Measurements from ENCODE around the gene ZNF275.
"Not testable (repeated sequence)": the region's sequence is repeated elsewhere in the genome, so short reads cannot be mapped to it uniquely, and the experiment has no call there.

Gene ZNF275

GRCh38 chrX:153333821-153334653 lies at the start of gene ZNF275:
Gene ZNF275, plus strand, starts transcription at chrX:153334153. Its CDS starts 2,527 bp downstream, at chrX:153336680.
- no peaks in the 10 kb centered on the region for H3K27me3 ChIP-seq (ENCODE audit: control insufficient read depth, insufficient read depth, low read length)
- DNase-seq (ENCODE audit: low read depth, low spot score), result no peak
- WGBS (ENCODE audit: insufficient coverage, insufficient read length), result no CpG with 5 or more reads among the region's 86 CpGs
- no peaks in the 10 kb centered on the region for H3K4me1 ChIP-seq (ENCODE audit: control insufficient read depth, insufficient read depth, low read length)
- H3K4me3 ChIP-seq (ENCODE audit: low read length), result peak within 1 kb of the TSS; percentile 93
- no peak within 1 kb of the TSS for H3K27ac ChIP-seq (ENCODE audit: low read length)
- no peaks in the 10 kb centered on the region for H3K9me3 ChIP-seq (ENCODE audit: control insufficient read depth, insufficient read depth, low read length)
- no peaks in the 10 kb centered on the region for H3K36me3 ChIP-seq (ENCODE audit: control insufficient read depth, insufficient read depth, low read length)

DNA sequence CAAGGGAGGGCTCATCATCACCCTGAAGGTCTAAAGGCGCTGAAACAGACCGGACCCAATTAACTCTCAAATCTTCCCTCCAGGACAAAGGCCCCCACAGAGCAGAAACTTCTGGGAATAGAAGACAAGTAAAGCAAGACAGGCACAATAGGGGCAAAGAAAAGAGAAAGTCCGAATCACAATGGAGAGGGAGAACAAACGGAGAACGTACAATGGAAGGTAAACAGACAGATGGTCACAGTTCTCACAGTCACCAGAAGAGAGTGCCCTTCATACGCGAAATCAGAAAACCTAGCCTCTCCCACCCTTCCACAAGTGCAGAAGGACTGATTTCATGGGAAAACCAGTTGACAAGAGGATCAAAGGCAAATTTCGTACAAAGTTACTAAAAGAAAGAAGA lies 48.3 kb upstream of the ZNF275 start:
- not testable (repeated sequence) for H3K27ac ChIP-seq (ENCODE audit: low read length); H3K9me3 ChIP-seq (ENCODE audit: control insufficient read depth, insufficient read depth, low read length); DNase-seq (ENCODE audit: low read depth, low spot score); H3K36me3 ChIP-seq (ENCODE audit: control insufficient read depth, insufficient read depth, low read length); H3K27me3 ChIP-seq (ENCODE audit: control insufficient read depth, insufficient read depth, low read length); H3K4me3 ChIP-seq (ENCODE audit: low read length); H3K4me1 ChIP-seq (ENCODE audit: control insufficient read depth, insufficient read depth, low read length)
- WGBS (ENCODE audit: insufficient coverage, insufficient read length), result no CpG with 5 or more reads among the region's 8 CpGs

DNA sequence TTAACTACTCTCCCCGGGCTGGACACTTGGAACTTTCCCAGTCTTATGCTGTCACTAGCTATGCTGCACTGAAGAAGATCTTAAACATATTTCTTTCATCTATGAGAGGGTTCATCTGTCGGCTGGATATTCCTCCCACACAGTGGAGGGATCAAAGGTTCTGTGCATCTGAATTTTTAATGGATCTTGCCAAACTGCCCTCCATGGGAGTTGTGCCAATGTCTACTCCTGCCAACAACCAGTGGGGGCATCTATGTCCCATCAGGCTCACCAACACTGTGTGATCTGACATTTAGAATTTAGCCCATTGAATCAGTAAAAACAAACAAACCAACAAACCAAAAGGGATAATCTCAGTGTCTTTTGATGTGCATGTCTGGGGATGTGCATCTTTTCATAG lies 45.1 kb upstream of the ZNF275 start:
- no CpG with 5 or more reads among the region's 2 CpGs for WGBS (ENCODE audit: insufficient coverage, insufficient read length)
- DNase-seq (ENCODE audit: low read depth, low spot score); H3K4me1 ChIP-seq (ENCODE audit: control insufficient read depth, insufficient read depth, low read length): not testable (repeated sequence)

DNA sequence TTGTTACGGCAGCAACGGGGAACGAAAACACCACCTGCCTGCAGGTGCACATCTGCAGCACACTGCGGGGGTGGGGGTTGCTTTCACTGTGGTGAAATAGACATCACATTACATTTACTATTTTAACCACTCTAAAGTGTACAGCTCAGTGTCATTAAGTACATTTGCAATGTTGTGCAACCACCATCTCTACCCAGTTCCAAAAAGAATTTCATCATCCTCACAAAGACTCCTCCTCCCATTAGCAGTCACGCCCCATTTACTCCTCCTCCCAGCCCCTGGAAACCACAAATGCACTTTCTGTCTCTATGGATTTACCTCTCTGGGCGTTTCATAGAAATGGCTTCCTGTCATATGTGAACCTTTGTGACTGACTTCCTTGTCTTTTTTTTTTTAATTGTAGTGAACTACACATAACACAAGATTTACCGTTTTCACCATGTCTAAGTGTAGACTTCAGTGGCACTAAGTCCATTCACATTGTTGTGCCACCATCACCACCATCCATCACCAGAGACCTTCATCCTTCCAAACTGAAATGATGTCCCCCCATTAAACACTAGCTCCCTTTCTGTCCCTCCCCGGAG lies 40.4 kb upstream of the ZNF275 start:
- WGBS (ENCODE audit: insufficient coverage, insufficient read length), result no CpG with 5 or more reads among the region's 8 CpGs
- not testable (repeated sequence) for H3K9me3 ChIP-seq (ENCODE audit: control insufficient read depth, insufficient read depth, low read length); H3K36me3 ChIP-seq (ENCODE audit: control insufficient read depth, insufficient read depth, low read length); DNase-seq (ENCODE audit: low read depth, low spot score); H3K4me1 ChIP-seq (ENCODE audit: control insufficient read depth, insufficient read depth, low read length); H3K4me3 ChIP-seq (ENCODE audit: low read length); H3K27me3 ChIP-seq (ENCODE audit: control insufficient read depth, insufficient read depth, low read length); H3K27ac ChIP-seq (ENCODE audit: low read length)

More for the DNA sequence above, 45.1 kb upstream of the ZNF275 start:
- not testable (repeated sequence) for H3K36me3 ChIP-seq (ENCODE audit: control insufficient read depth, insufficient read depth, low read length); H3K4me3 ChIP-seq (ENCODE audit: low read length); H3K9me3 ChIP-seq (ENCODE audit: control insufficient read depth, insufficient read depth, low read length); H3K27me3 ChIP-seq (ENCODE audit: control insufficient read depth, insufficient read depth, low read length); H3K27ac ChIP-seq (ENCODE audit: low read length)

DNA sequence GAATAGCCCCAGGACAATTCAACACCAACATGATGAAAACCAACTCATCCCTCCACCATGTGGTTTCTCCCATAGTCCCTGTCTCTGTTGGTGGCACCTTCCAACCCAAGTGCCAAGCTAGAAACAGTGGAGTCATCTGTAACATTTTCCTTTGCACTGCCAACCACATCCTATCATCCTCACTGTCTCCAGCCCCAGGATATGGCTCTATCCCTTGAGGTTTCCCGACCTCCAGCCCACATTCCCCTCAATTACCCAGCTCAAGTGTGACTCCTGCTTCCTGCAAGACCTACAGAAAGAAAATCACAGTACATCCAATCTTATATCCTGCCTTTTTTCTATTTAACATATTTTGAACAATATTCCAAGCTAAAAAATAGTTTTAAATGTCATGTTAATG lies 36.6 kb upstream of the ZNF275 start:
- Histone ChIP-seq H3K4me1 (ENCODE audit: control insufficient read depth, insufficient read depth, low read length) (no peaks in the 10 kb centered on the region), H3K4me3 (ENCODE audit: low read length) (no peak overlapping the region), H3K9me3 (ENCODE audit: control insufficient read depth, insufficient read depth, low read length) (no peaks in the 10 kb centered on the region), H3K36me3 (ENCODE audit: control insufficient read depth, insufficient read depth, low read length) (no peaks in the 10 kb centered on the region), H3K27ac (ENCODE audit: low read length) (no peak overlapping the region), H3K27me3 (ENCODE audit: control insufficient read depth, insufficient read depth, low read length) (no peaks in the 10 kb centered on the region)
- no CpG with 5 or more reads among the region's 1 CpG for WGBS (ENCODE audit: insufficient coverage, insufficient read length)
- DNase-seq (ENCODE audit: low read depth, low spot score), result no peak

DNA sequence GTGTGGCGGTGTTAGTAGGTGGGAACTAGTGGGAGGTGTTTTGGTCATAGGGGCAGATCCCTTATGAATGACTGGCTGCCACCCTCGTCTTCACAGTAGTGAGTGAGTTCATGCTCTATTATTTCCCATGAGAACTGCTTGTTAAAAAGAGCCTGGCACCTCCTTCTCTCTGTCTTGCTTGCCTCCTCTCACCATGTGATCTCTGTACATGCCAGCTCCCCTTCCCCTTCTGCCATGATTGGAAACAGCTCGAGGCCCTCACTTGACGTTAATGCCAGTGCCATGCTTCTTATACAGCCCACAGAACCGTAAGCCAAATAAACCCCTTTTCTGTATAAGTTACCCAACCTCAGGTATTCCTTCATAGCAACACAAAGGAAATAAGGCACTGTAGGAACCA lies 34.1 kb upstream of the ZNF275 start:
- no peaks in the 10 kb centered on the region for H3K36me3 ChIP-seq (ENCODE audit: control insufficient read depth, insufficient read depth, low read length)
- no peaks in the 10 kb centered on the region for H3K9me3 ChIP-seq (ENCODE audit: control insufficient read depth, insufficient read depth, low read length)
- no peaks in the 10 kb centered on the region for H3K27me3 ChIP-seq (ENCODE audit: control insufficient read depth, insufficient read depth, low read length)
- H3K4me1 ChIP-seq (ENCODE audit: control insufficient read depth, insufficient read depth, low read length), result no peaks in the 10 kb centered on the region
- WGBS (ENCODE audit: insufficient coverage, insufficient read length), result no CpG with 5 or more reads among the region's 5 CpGs
- no peak for DNase-seq (ENCODE audit: low read depth, low spot score)
- no peak overlapping the region for H3K4me3 ChIP-seq (ENCODE audit: low read length)
- H3K27ac ChIP-seq (ENCODE audit: low read length), result no peak overlapping the region

GRCh38 chrX:153301746-153302145 lies 32.2 kb upstream of the ZNF275 start:
- H3K4me3 ChIP-seq (ENCODE audit: low read length), result no peak overlapping the region
- DNase-seq (ENCODE audit: low read depth, low spot score), result no peak
- H3K27me3 ChIP-seq (ENCODE audit: control insufficient read depth, insufficient read depth, low read length), result no peaks in the 10 kb centered on the region
- H3K36me3 ChIP-seq (ENCODE audit: control insufficient read depth, insufficient read depth, low read length), result no peaks in the 10 kb centered on the region
- H3K27ac ChIP-seq (ENCODE audit: low read length), result no peak overlapping the region
- no peaks in the 10 kb centered on the region for H3K9me3 ChIP-seq (ENCODE audit: control insufficient read depth, insufficient read depth, low read length)
- no peaks in the 10 kb centered on the region for H3K4me1 ChIP-seq (ENCODE audit: control insufficient read depth, insufficient read depth, low read length)
- WGBS (ENCODE audit: insufficient coverage, insufficient read length), result no CpG with 5 or more reads among the region's 3 CpGs

- no peak overlapping the region for H3K27ac ChIP-seq (ENCODE audit: low read length)
- no peaks in the 10 kb centered on the region for H3K27me3 ChIP-seq (ENCODE audit: control insufficient read depth, insufficient read depth, low read length)
- no peak for DNase-seq (ENCODE audit: low read depth, low spot score)
- H3K36me3 ChIP-seq (ENCODE audit: control insufficient read depth, insufficient read depth, low read length), result no peaks in the 10 kb centered on the region
- no peaks in the 10 kb centered on the region for H3K9me3 ChIP-seq (ENCODE audit: control insufficient read depth, insufficient read depth, low read length)
- no peak overlapping the region for H3K4me3 ChIP-seq (ENCODE audit: low read length)
- no peaks in the 10 kb centered on the region for H3K4me1 ChIP-seq (ENCODE audit: control insufficient read depth, insufficient read depth, low read length)
- no CpG with 5 or more reads among the region's 4 CpGs for WGBS (ENCODE audit: insufficient coverage, insufficient read length)
Measured at GRCh38 chrX:153302796-153303195, 31.2 kb upstream of the ZNF275 start.

- no peak overlapping the region for H3K4me3 ChIP-seq (ENCODE audit: low read length)
- no peaks in the 10 kb centered on the region for H3K27me3 ChIP-seq (ENCODE audit: control insufficient read depth, insufficient read depth, low read length)
- H3K4me1 ChIP-seq (ENCODE audit: control insufficient read depth, insufficient read depth, low read length), result no peaks in the 10 kb centered on the region
- no CpG with 5 or more reads among the region's 12 CpGs for WGBS (ENCODE audit: insufficient coverage, insufficient read length)
- DNase-seq (ENCODE audit: low read depth, low spot score), result no peak
- H3K27ac ChIP-seq (ENCODE audit: low read length), result no peak overlapping the region
- no peaks in the 10 kb centered on the region for H3K36me3 ChIP-seq (ENCODE audit: control insufficient read depth, insufficient read depth, low read length)
- no peaks in the 10 kb centered on the region for H3K9me3 ChIP-seq (ENCODE audit: control insufficient read depth, insufficient read depth, low read length)
Measured at GRCh38 chrX:153303276-153304262, 30.4 kb upstream of the ZNF275 start.

DNA sequence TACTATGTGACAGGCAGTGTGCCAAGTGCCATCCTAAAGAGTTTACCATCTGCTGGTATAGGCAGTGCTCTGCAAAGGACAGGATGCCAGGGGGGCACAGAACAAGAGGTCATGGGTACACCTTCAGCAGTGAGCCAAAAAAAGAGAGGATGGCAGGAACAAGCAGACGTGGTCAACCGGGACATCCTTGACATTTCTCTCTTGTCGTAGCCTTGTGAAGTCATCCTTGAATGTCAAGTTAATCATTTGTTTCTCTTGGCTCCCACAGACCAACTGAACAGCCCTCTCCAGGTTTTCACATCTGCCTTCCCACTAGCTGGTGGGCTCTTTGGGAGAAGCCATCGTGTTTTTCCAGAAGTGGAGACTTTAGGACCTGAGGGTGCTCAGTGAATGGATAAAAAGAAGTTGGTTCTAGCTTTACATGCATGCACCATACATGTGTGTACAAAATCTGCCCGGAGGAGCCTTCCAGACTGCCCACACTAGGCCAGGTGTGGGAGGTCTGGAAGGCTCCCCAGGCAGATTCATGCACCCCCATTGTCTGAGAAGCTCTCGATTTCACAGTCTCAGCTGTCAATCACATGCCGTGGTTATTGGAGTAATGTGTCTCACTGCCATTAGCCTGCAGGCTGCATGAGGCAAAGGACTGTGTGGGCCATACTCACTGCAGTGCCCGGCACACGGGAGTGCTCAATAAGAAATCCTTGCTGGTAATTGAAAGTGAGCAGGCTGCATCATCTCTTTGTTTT lies 28.8 kb upstream of the ZNF275 start:
- WGBS (ENCODE audit: insufficient coverage, insufficient read length), result no CpG with 5 or more reads among the region's 9 CpGs
- no peak overlapping the region for H3K27ac ChIP-seq (ENCODE audit: low read length)
- H3K4me3 ChIP-seq (ENCODE audit: low read length), result no peak overlapping the region
- H3K36me3 ChIP-seq (ENCODE audit: control insufficient read depth, insufficient read depth, low read length), result no peaks in the 10 kb centered on the region
- no peaks in the 10 kb centered on the region for H3K27me3 ChIP-seq (ENCODE audit: control insufficient read depth, insufficient read depth, low read length)
- DNase-seq (ENCODE audit: low read depth, low spot score), result no peak
- no peaks in the 10 kb centered on the region for H3K4me1 ChIP-seq (ENCODE audit: control insufficient read depth, insufficient read depth, low read length)
- no peaks in the 10 kb centered on the region for H3K9me3 ChIP-seq (ENCODE audit: control insufficient read depth, insufficient read depth, low read length)

All from iPS DF 6.9 (cell line).